ENCODE results near the gene TMEM44. TPM values are rescaled to one million over a fixed set of nuclear protein-coding genes. Genes with fewer than 3 reads are reported as not detected.

Gene TMEM44
- total RNA-seq, 1 donor from 2014 or later = 3.3 TPM

DNA sequence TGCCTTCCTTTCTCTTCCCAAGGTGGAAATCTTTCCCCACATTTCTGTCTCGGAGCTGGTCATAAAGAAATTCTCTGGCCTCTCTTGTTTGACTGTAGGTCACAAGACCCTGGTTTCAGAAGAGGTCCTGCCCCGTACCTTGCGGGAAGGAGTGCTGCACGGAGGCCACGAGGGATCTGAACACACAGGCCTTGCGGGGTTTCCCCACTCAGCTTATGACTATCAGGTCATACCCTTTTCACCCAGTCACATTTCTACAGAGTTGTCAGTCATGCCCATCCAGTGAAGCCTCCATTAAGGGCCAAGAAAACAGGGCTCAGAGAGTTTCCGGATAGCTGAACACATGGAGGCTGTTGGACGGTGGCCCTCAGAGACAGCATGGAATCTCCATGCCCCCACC, 91.7 kb downstream of the TMEM44 start:
- H3K9me3 Mint-ChIP-seq = no peaks in the 10 kb centered on the region
- no peak for TF ChIP-seq CTCF (IDR thresholded peaks at IDR 0.05)
- no peak overlapping the region for H3K4me3 Mint-ChIP-seq
- H3K27ac Mint-ChIP-seq = peak overlapping the region; percentile 20
- ATAC-seq (ENCODE audit: low read depth) = peak; percentile 28
- H3K27me3 Mint-ChIP-seq = no peaks in the 10 kb centered on the region
- H3K36me3 Mint-ChIP-seq (ENCODE audit: low read depth) = no peaks in the 10 kb centered on the region
- ChIA-PET POLR2A (interaction anchor here (0.7 kb wide), 1 partner anchor 1009 kb away, joined by 3 read pairs; no protein-coding TSS in a partner anchor), CTCF (no interaction called here)
- H3K4me1 Mint-ChIP-seq = peaks cover 3% of the 10 kb centered on the region
- DNase-seq = no peak
- intact Hi-C loops (cut with micrococcal nuclease) = no loop called here

DNA sequence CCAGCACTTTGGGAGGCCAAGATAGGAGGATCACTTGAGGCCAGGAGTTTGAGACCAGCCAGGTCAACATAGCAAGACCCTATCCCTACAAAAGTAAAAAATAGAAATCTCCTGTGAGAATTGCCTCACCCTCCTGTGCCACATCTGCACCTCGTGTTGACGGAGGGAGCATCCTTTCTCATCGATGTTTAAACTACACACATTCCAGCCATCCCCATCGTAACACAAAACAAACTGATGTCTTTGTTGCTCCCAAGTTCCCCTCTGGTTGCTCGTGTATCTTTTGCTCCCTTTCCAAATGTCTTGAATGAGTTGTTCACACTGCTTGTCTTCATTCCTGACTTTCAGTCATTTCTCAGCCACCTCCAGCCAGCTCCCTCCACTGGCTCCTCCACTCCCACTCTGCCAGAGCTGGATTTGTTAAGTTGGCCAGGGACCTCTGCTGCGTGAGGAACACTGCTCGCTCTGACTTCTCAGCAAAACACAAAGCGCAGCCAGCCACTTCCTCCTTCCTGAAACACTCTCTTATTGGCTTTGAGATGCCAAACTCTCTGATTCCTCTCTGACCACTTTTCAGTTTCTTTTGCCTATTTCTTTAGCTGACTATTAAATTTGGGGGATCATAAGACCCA, 92.8 kb downstream of the TMEM44 start:
- no peaks in the 10 kb centered on the region for H3K36me3 Mint-ChIP-seq (ENCODE audit: low read depth)
- no peak overlapping the region for H3K27ac Mint-ChIP-seq
- TF ChIP-seq CTCF (IDR thresholded peaks at IDR 0.05) = no peak
- intact Hi-C loops (cut with micrococcal nuclease) = no loop called here
- no peaks in the 10 kb centered on the region for H3K27me3 Mint-ChIP-seq
- H3K4me3 Mint-ChIP-seq = no peak overlapping the region
- ChIA-PET POLR2A (no interaction called here), CTCF (no interaction called here)
- no peak for DNase-seq
- no peaks in the 10 kb centered on the region for H3K9me3 Mint-ChIP-seq
- no peak for ATAC-seq (ENCODE audit: low read depth)
- H3K4me1 Mint-ChIP-seq = peaks cover 3% of the 10 kb centered on the region

DNA sequence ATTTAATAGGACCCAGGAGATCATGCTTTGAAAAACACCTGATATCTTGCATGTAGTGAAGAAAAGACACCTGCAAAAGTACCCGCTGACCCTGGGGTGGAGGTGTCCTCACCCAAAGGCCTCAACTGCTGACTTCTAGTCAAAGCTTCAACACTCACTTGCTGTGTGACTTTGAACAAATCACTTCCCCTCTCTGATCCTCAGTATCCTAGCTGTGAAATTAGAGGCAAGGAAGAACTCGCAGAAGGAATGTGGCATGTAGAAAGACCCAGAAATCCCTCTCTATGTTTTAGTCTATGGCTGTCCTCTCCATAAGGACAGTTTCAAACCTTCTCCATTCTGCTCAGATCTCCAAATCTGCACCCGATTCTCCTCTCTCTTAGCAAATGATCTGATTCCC, 93.7 kb downstream of the TMEM44 start:
- CTCF ChIA-PET = no interaction called here
- H3K27me3 Mint-ChIP-seq = no peaks in the 10 kb centered on the region
- no peaks in the 10 kb centered on the region for H3K36me3 Mint-ChIP-seq (ENCODE audit: low read depth)
- no peak for ATAC-seq (ENCODE audit: low read depth)
- H3K27ac Mint-ChIP-seq = no peak overlapping the region
- intact Hi-C loops (cut with micrococcal nuclease) = no loop called here
- peaks cover 4% of the 10 kb centered on the region for H3K9me3 Mint-ChIP-seq
- peaks cover 3% of the 10 kb centered on the region for H3K4me1 Mint-ChIP-seq
- POLR2A ChIA-PET = no interaction called here
- no peak for DNase-seq
- TF ChIP-seq CTCF (IDR thresholded peaks at IDR 0.05) = no peak
- H3K4me3 Mint-ChIP-seq = no peak overlapping the region

- Mint-ChIP-seq H3K27me3 (no peaks in the 10 kb centered on the region), H3K9me3 (peaks cover 7% of the 10 kb centered on the region), H3K27ac (no peak overlapping the region), H3K4me3 (no peak overlapping the region), H3K4me1 (peaks cover 3% of the 10 kb centered on the region), H3K36me3 (ENCODE audit: low read depth) (no peaks in the 10 kb centered on the region)
- no peak for DNase-seq
- no peak for ATAC-seq (ENCODE audit: low read depth)
- intact Hi-C loops (cut with micrococcal nuclease) = no loop called here
- ChIA-PET POLR2A (no interaction called here), CTCF (no interaction called here)
- TF ChIP-seq CTCF (IDR thresholded peaks at IDR 0.05) = no peak
Observed at GRCh38 chr3:194537732-194538247, 95.4 kb downstream of the TMEM44 start.

Other genes starting within 250 kb of the TMEM44 start
- 0.18 and 0.22 TPM in 2 replicates for gene GP5, start 234.2 kb downstream of the TMEM44 start, total RNA-seq
- 79.8 and 91.9 TPM in 2 replicates for gene ATP13A3, start 146.4 kb downstream of the TMEM44 start, total RNA-seq
- gene LSG1, start 38.8 kb upstream of the TMEM44 start, total RNA-seq = 55.1 and 55.4 TPM in 2 replicates
- 25.4 and 27.2 TPM in 2 replicates for gene FAM43A, start 52.5 kb upstream of the TMEM44 start, total RNA-seq